HG03457 (cell line): ENCODE results near the gene MC3R.

Experiments used
- ATAC-seq: cut with Tn5 transposase; IDR thresholded peaks from one replicate; pipeline ENCODE4 v1.9.1; 2021; ENCODE audit warnings: moderate number of reproducible peaks; ENCODE audit not compliant: unreplicated experiment

The MC3R gene

GRCh38 chr20:56249244-56249955 is 868 bp downstream of the MC3R start:
- no peak for ATAC-seq

- ATAC-seq: no peak
These were observed 1.4 kb downstream of the MC3R start for GRCh38 chr20:56249956-56250355.

GRCh38 chr20:56257604-56258003 is 9.1 kb downstream of the MC3R start:
- ATAC-seq: no peak

- no peak for ATAC-seq
These were observed 11.4 kb downstream of the MC3R start for GRCh38 chr20:56259948-56260347.

- ATAC-seq: no peak
These were observed 20.0 kb downstream of the MC3R start for GRCh38 chr20:56268536-56268935.

GRCh38 chr20:56271974-56272373 is 23.4 kb downstream of the MC3R start:
- no peak for ATAC-seq

GRCh38 chr20:56273491-56273890 is 25.0 kb downstream of the MC3R start:
- ATAC-seq: no peak

GRCh38 chr20:56274156-56274555 is 25.6 kb downstream of the MC3R start:
- ATAC-seq: no peak

- no peak for ATAC-seq
These were observed 29.7 kb downstream of the MC3R start for GRCh38 chr20:56278196-56278595.

- no peak for ATAC-seq
These were observed 37.0 kb downstream of the MC3R start for GRCh38 chr20:56285496-56285895.

GRCh38 chr20:56289652-56290051 is 41.1 kb downstream of the MC3R start:
- ATAC-seq: no peak

- ATAC-seq: no peak
These were observed 50.8 kb downstream of the MC3R start for GRCh38 chr20:56299362-56299761.
